HEK293 (cell line): ENCODE measurements around the gene MUC13.

Experiments used
- CTCF ChIA-PET: fragments of 350-600 bp; formaldehyde crosslinking; extraction: SDS; loops from one replicate; lab custom pipeline; 2021; ENCODE audit warnings: antibody characterized with exemption; lab: Yijun Ruan, JAX
- POLR2A ChIA-PET: fragments of 300-600 bp; formaldehyde crosslinking; extraction: SDS; loops from one replicate; lab custom pipeline; 2020; ENCODE audit warnings: antibody characterized with exemption, inconsistent platforms; lab: Yijun Ruan, JAX
- H3K27ac ChIP-seq: fragments of 200-500 bp; sonication (Bioruptor generic); 2 replicates; pipeline ENCODE4 v1.5.1; 2014; ENCODE audit warnings: low read depth, low read length, control low read depth, inconsistent platforms; ENCODE audit errors: extremely low read depth
- H3K36me3 ChIP-seq, 2 experiments: fragments of 200-500 bp in 1 of 2; sonication (Bioruptor generic) in 1 of 2; 1 replicate in 1 of 2; 2 replicates in 1 of 2; pipeline ENCODE4 v1.5.1; 2014 to 2017; ENCODE audit warnings: inconsistent platforms in 2 of 2, low read length in 2 of 2; ENCODE audit not compliant: control insufficient read depth in 2 of 2, insufficient read depth in 1 of 2
- H3K4me1 ChIP-seq: fragments of 200-500 bp; sonication (Bioruptor generic); 2 replicates; pipeline ENCODE4 v1.5.1; 2014; ENCODE audit warnings: mild to moderate bottlenecking, low read length, inconsistent platforms; ENCODE audit not compliant: control insufficient read depth, insufficient read depth
- H3K4me3 ChIP-seq: 2 replicates; pipeline ENCODE4 v1.5.1; 2011; ENCODE audit warnings: low read depth, mild to moderate bottlenecking, control low read depth, low read length, moderate library complexity
- H3K9me3 ChIP-seq: fragments of 200-500 bp; sonication (Bioruptor generic); 2 replicates; pipeline ENCODE4 v1.5.1; 2014; ENCODE audit warnings: low read depth, low read length, inconsistent platforms; ENCODE audit not compliant: control insufficient read depth, insufficient read depth
- GLI2 ChIP-seq: fragments of 450-650 bp; formaldehyde crosslinking; IDR thresholded peaks from 2 replicates; pipeline ENCODE4; 2017; ENCODE audit warnings: missing biosample characterization, missing genetic modification characterization, low read depth, borderline replicate concordance
- PRDM1 ChIP-seq: fragments of 450-650 bp; formaldehyde crosslinking; IDR thresholded peaks from 2 replicates; pipeline ENCODE4; 2016; ENCODE audit warnings: missing biosample characterization, missing genetic modification characterization
- REST ChIP-seq: fragments of 450-650 bp; formaldehyde crosslinking; IDR thresholded peaks from 2 replicates; pipeline ENCODE4 v1.5.1; 2016; ENCODE audit warnings: missing biosample characterization, missing genetic modification characterization
- SALL2 ChIP-seq: fragments of 450-650 bp; formaldehyde crosslinking; IDR thresholded peaks from 2 replicates; pipeline ENCODE4 v1.5.0; 2017; ENCODE audit warnings: missing biosample characterization, mild to moderate bottlenecking, missing genetic modification characterization, borderline replicate concordance
- SP2 ChIP-seq: fragments of 450-650 bp; formaldehyde crosslinking; IDR thresholded peaks from 2 replicates; pipeline ENCODE4 v1.5.1; 2016; ENCODE audit warnings: missing biosample characterization, missing genetic modification characterization
- TSHZ1 ChIP-seq: fragments of 450-650 bp; formaldehyde crosslinking; IDR thresholded peaks from 2 replicates; pipeline ENCODE4 v1.5.1; 2016; ENCODE audit warnings: missing biosample characterization, missing genetic modification characterization, borderline replicate concordance
- ZNF138 ChIP-seq: fragments of 450-650 bp; formaldehyde crosslinking; IDR thresholded peaks from 2 replicates; pipeline ENCODE4 v1.5.1; 2016; ENCODE audit warnings: missing biosample characterization, missing genetic modification characterization, borderline replicate concordance
- ZNF223 ChIP-seq: fragments of 450-650 bp; formaldehyde crosslinking; IDR thresholded peaks from 2 replicates; pipeline ENCODE4 v1.5.1; 2016; ENCODE audit warnings: missing biosample characterization, missing genetic modification characterization
- ZNF350 ChIP-seq: fragments of 450-650 bp; formaldehyde crosslinking; IDR thresholded peaks from 2 replicates; pipeline ENCODE4 v1.5.0; 2017; ENCODE audit warnings: missing biosample characterization, mild to moderate bottlenecking, missing genetic modification characterization
- ZNF488 ChIP-seq: fragments of 450-650 bp; formaldehyde crosslinking; IDR thresholded peaks from 2 replicates; pipeline ENCODE4 v1.5.1; 2016; ENCODE audit warnings: missing biosample characterization, missing genetic modification characterization
- ZNF510 ChIP-seq: fragments of 450-650 bp; formaldehyde crosslinking; IDR thresholded peaks from 2 replicates; pipeline ENCODE4 v1.5.1; 2018; ENCODE audit warnings: mild to moderate bottlenecking, missing genetic modification characterization, missing biosample characterization; ENCODE audit not compliant: insufficient replicate concordance
- ZNF513 ChIP-seq: fragments of 450-650 bp; IDR thresholded peaks from 2 replicates; pipeline ENCODE4 v1.5.1; 2018; ENCODE audit warnings: missing biosample characterization, missing genetic modification characterization
- ZNF521 ChIP-seq: fragments of 450-650 bp; formaldehyde crosslinking; IDR thresholded peaks from 2 replicates; pipeline ENCODE4 v1.5.1; 2017; ENCODE audit warnings: missing biosample characterization, mild to moderate bottlenecking, missing genetic modification characterization
- ZNF558 ChIP-seq: fragments of 450-650 bp; formaldehyde crosslinking; IDR thresholded peaks from 2 replicates; pipeline ENCODE4 v1.5.1; 2016; ENCODE audit warnings: missing biosample characterization, missing genetic modification characterization
- ZNF580 ChIP-seq: fragments of 450-650 bp; formaldehyde crosslinking; IDR thresholded peaks from 2 replicates; pipeline ENCODE4 v1.5.1; 2016; ENCODE audit warnings: missing biosample characterization, missing genetic modification characterization
- ZNF596 ChIP-seq: fragments of 450-650 bp; IDR thresholded peaks from 2 replicates; pipeline ENCODE4 v1.5.0; 2018; ENCODE audit warnings: missing biosample characterization, mild to moderate bottlenecking, missing genetic modification characterization, moderate library complexity
- ZNF670 ChIP-seq: fragments of 450-650 bp; formaldehyde crosslinking; IDR thresholded peaks from 2 replicates; pipeline ENCODE4 v1.5.1; 2016; ENCODE audit warnings: missing biosample characterization, missing genetic modification characterization, low read depth
- ZNF692 ChIP-seq: fragments of 450-650 bp; formaldehyde crosslinking; IDR thresholded peaks from 2 replicates; pipeline ENCODE4 v1.5.1; 2016; ENCODE audit warnings: missing biosample characterization, missing genetic modification characterization
- ZNF776 ChIP-seq: fragments of 450-650 bp; formaldehyde crosslinking; IDR thresholded peaks from 2 replicates; pipeline ENCODE4 v1.5.0; 2017; ENCODE audit warnings: missing biosample characterization, missing genetic modification characterization, borderline replicate concordance
- ZNF777 ChIP-seq: fragments of 450-650 bp; formaldehyde crosslinking; IDR thresholded peaks from 2 replicates; pipeline ENCODE4 v1.5.1; 2017; ENCODE audit warnings: missing biosample characterization, missing genetic modification characterization, borderline replicate concordance
- ZNF830 ChIP-seq: fragments of 450-650 bp; IDR thresholded peaks from 2 replicates; pipeline ENCODE4 v1.5.0; 2018; ENCODE audit warnings: missing biosample characterization, missing genetic modification characterization, low read depth, mild to moderate bottlenecking, moderate library complexity
- ZNF843 ChIP-seq: fragments of 450-650 bp; formaldehyde crosslinking; IDR thresholded peaks from 2 replicates; pipeline ENCODE4 v1.5.1; 2016; ENCODE audit warnings: missing biosample characterization, missing genetic modification characterization

MUC13 gene

GRCh38 chr3:124934577-124934976 is at the start of gene MUC13:
TSS of gene MUC13 (minus strand) at chr3:124934751. CDS start at chr3:124934712, 39 bp downstream.
- ChIA-PET POLR2A (no interaction called here), CTCF (interaction anchor here (0.6 to 1.3 kb wide), 3 partner anchors 229 to 1918 kb away, joined by 3 to 7 read pairs (median 4); no protein-coding TSS in a partner anchor)

GRCh38 chr3:124982855-124983254 is 48.3 kb upstream of the MUC13 start:
- Histone ChIP-seq H3K9me3 (no peaks in the 10 kb centered on the region), H3K36me3 (peaks cover 0 to 11% of the 10 kb centered on the region in 2 experiments; a peak in 2 of 3 replicates), H3K4me3 (no peak overlapping the region), H3K27ac (no peak overlapping the region), H3K4me1 (no peaks in the 10 kb centered on the region)
- ChIA-PET POLR2A (no interaction called here), CTCF (interaction anchor here (0.7 to 0.8 kb wide), 2 partner anchors 81 to 335 kb away, joined by 3 read pairs; no protein-coding TSS in a partner anchor)
- TF ChIP-seq REST: no peak
- no peak for TF ChIP-seq ZNF510 (tag by site-specific recombination)
- no peak for TF ChIP-seq ZNF596
- TF ChIP-seq ZNF830 (tag by site-specific recombination): no peak
- TF ChIP-seq ZNF580: no peak
- TF ChIP-seq ZNF776 (tag by site-specific recombination): no peak
- no peak for TF ChIP-seq ZNF558 (tag by site-specific recombination)
- TF ChIP-seq ZNF350 (tag by site-specific recombination): no peak
- TF ChIP-seq GLI2 (tag by site-specific recombination): no peak
- no peak for TF ChIP-seq ZNF521 (tag by site-specific recombination)
- no peak for TF ChIP-seq ZNF513 (tag by site-specific recombination)
- no peak for TF ChIP-seq ZNF488 (tag by site-specific recombination)
- TF ChIP-seq ZNF843 (tag by site-specific recombination): no peak

More at GRCh38 chr3:124934577-124934976, at the start of gene MUC13:
- Histone ChIP-seq H3K27ac (no peak within 1 kb of the TSS), H3K9me3 (no peaks in the 10 kb centered on the region), H3K36me3 (no peaks in the 10 kb centered on the region), H3K4me3 (no peak within 1 kb of the TSS), H3K4me1 (no peaks in the 10 kb centered on the region)
- TF ChIP-seq ZNF138 (tag by site-specific recombination) (no peak), ZNF670 (tag by site-specific recombination) (no peak), ZNF223 (tag by site-specific recombination) (no peak), SP2 (no peak), ZNF777 (tag by site-specific recombination) (no peak), PRDM1 (tag by site-specific recombination) (no peak), TSHZ1 (tag by site-specific recombination) (no peak), SALL2 (tag by site-specific recombination) (no peak), ZNF692 (tag by site-specific recombination) (no peak)
